ENCODE data around the gene JAKMIP1. TPM values are rescaled to one million over a fixed set of nuclear protein-coding genes. Genes with fewer than 3 reads are reported as not detected.

The JAKMIP1 gene
- total RNA-seq, 1 experiment from 2014 or later, result not detected

GRCh38 chr4:6086846-6087245 is 113.5 kb downstream of the JAKMIP1 start:
- no peaks in the 10 kb centered on the region for H3K36me3 ChIP-seq (ENCODE audit: control insufficient read depth in 1 of 2, insufficient read depth in 2 of 2, low read length in 2 of 2)
- RAD21 ChIA-PET (ENCODE audit: low non-redundant PET in 1 of 2, low total read pairs in 2 of 2, uncharacterized antibody in 2 of 2, unreplicated experiment in 2 of 2), result no interaction called here
- H3K9ac ChIP-seq (ENCODE audit: low read length), result no peak overlapping the region
- CTCF ChIA-PET, result interaction anchor here (5.3 kb wide), 1 partner anchor 88 kb away, joined by 45 read pairs; no protein-coding TSS in a partner anchor
- H3K27me3 ChIP-seq (ENCODE audit: insufficient read depth, low read length), result peaks cover 20% of the 10 kb centered on the region
- H2AFZ ChIP-seq (ENCODE audit: low read depth, low read length, poor library complexity, severe bottlenecking), result no peak overlapping the region
- no peaks in the 10 kb centered on the region for H3K79me2 ChIP-seq (ENCODE audit: insufficient read depth, low read length)
- H3K27ac ChIP-seq (ENCODE audit: low read depth, low read length), result no peak overlapping the region
- TF ChIP-seq, protein P1, sequence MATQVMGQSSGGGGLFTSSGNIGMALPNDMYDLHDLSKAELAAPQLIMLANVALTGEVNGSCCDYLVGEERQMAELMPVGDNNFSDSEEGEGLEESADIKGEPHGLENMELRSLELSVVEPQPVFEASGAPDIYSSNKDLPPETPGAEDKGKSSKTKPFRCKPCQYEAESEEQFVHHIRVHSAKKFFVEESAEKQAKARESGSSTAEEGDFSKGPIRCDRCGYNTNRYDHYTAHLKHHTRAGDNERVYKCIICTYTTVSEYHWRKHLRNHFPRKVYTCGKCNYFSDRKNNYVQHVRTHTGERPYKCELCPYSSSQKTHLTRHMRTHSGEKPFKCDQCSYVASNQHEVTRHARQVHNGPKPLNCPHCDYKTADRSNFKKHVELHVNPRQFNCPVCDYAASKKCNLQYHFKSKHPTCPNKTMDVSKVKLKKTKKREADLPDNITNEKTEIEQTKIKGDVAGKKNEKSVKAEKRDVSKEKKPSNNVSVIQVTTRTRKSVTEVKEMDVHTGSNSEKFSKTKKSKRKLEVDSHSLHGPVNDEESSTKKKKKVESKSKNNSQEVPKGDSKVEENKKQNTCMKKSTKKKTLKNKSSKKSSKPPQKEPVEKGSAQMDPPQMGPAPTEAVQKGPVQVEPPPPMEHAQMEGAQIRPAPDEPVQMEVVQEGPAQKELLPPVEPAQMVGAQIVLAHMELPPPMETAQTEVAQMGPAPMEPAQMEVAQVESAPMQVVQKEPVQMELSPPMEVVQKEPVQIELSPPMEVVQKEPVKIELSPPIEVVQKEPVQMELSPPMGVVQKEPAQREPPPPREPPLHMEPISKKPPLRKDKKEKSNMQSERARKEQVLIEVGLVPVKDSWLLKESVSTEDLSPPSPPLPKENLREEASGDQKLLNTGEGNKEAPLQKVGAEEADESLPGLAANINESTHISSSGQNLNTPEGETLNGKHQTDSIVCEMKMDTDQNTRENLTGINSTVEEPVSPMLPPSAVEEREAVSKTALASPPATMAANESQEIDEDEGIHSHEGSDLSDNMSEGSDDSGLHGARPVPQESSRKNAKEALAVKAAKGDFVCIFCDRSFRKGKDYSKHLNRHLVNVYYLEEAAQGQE (IDR thresholded peaks at IDR 0.05; ENCODE audit: low read depth), result no peak
- TF ChIP-seq TCF7L2 (IDR thresholded peaks at IDR 0.05; ENCODE audit: borderline replicate concordance, extremely low read depth, insufficient read depth, insufficient read length) (no peak), CBX3 (IDR thresholded peaks at IDR 0.05; ENCODE audit: low read depth) (no peak), EZH2 (IDR thresholded peaks at IDR 0.05) (no peak)
- TF ChIP-seq, protein P2, sequence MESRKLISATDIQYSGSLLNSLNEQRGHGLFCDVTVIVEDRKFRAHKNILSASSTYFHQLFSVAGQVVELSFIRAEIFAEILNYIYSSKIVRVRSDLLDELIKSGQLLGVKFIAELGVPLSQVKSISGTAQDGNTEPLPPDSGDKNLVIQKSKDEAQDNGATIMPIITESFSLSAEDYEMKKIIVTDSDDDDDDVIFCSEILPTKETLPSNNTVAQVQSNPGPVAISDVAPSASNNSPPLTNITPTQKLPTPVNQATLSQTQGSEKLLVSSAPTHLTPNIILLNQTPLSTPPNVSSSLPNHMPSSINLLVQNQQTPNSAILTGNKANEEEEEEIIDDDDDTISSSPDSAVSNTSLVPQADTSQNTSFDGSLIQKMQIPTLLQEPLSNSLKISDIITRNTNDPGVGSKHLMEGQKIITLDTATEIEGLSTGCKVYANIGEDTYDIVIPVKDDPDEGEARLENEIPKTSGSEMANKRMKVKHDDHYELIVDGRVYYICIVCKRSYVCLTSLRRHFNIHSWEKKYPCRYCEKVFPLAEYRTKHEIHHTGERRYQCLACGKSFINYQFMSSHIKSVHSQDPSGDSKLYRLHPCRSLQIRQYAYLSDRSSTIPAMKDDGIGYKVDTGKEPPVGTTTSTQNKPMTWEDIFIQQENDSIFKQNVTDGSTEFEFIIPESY (IDR thresholded peaks at IDR 0.05; ENCODE audit: extremely low read depth, insufficient replicate concordance, low read length), result no peak
- no peaks in the 10 kb centered on the region for H3K4me1 ChIP-seq (ENCODE audit: control insufficient read depth in 1 of 2, insufficient read depth in 2 of 2, low read length in 2 of 2)
- POLR2A ChIA-PET, result no interaction called here
- H3K4me3 ChIP-seq (replicated peaks in 1 of 2; ENCODE audit: low read depth in 1 of 2, low read length in 2 of 2), result no peak overlapping the region
- no peak for ATAC-seq
- no peaks in the 10 kb centered on the region for H4K20me1 ChIP-seq (ENCODE audit: insufficient read depth)
- H3K9me2 ChIP-seq (ENCODE audit: insufficient read depth), result no peaks in the 10 kb centered on the region
- no peak for DNase-seq (ENCODE audit: low read depth, low spot score)
- H3K4me2 ChIP-seq (ENCODE audit: low read length), result no peak overlapping the region
- BruUV-seq (replicated peaks), result no TSS peak
- H3K9me3 ChIP-seq (ENCODE audit: control insufficient read depth in 1 of 2, insufficient read depth in 1 of 2, low read depth in 1 of 2, low read length in 2 of 2), result no peaks in the 10 kb centered on the region
- intact Hi-C loops (cut with micrococcal nuclease), result loop anchor here (1.0 to 5.0 kb wide), 2 partner anchors 89 to 265 kb away; no protein-coding TSS in a partner anchor
